Left colon (tissue), 2 donors: Measurements from ENCODE around the gene PLEKHA7. TPM values are rescaled to one million over a fixed set of nuclear protein-coding genes. Genes with fewer than 3 reads are reported as not detected.

Source experiments
- ATAC-seq: fragments of 200-7000 bp; cut with Tn5 transposase; one replicate; pipeline ENCODE4 v1.9.1; 2020; ENCODE audit warnings: mild to moderate bottlenecking, moderate library complexity
- DNase-seq, 2 donors: peaks; one replicate each; pipeline ENCODE4 v3.0.0-alpha.2; 2020
- intact Hi-C, 2 donors: fragments of 100-400 bp; cut with DNase I in 1 of 2; cut with micrococcal nuclease in 1 of 2; formaldehyde crosslinking; loops; one replicate each; pipeline versions ENCODE4 v1.11.2 to v1.14.0; 2022; cut with DNase I, micrococcal nuclease
- total RNA-seq, 2 donors: library from RNA; stranded (reverse); fragmentation: NEBNext Ultra II Directional; extraction: Animal tissue kit (Norgen Biotek cat#: 25700); gene quantifications; one replicate each; pipeline ENCODE4 v1.2.1, GENCODE V29; 2021
- donor health status: DM: no; HTN: no; CAD: no.
- donor health status: DM: yes; HTN: yes; CAD: no.

Gene PLEKHA7
- total RNA-seq, 2 donors from 2014 or later = 81.3 to 110 TPM

- no peak for ATAC-seq
- intact Hi-C loops = no loop called here
Measured at GRCh38 chr11:16841481-16841880, 172.7 kb downstream of the PLEKHA7 start.

DNA sequence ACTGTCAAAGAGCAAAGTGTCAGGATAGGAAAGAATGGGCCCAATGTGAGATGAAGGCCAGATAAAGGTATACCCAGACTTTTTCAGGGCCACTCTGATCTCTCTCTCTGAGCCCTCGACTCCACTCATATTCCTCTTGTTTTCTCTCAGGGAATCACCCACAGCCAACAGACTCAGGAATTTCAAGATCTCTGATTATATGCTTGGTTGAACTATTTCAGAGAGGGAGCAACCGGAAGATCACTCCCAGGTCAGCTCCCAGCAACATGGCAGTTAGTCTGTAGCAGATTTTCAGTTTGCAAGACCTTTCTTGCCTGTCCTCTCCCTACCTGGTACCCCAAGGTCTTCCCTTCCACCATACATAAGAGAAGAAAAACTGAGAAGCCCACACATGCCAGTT is 173.3 kb downstream of the PLEKHA7 start:
- intact Hi-C loops = no loop called here
- ATAC-seq (no peak), DNase-seq (no peak)

More at GRCh38 chr11:16841481-16841880, 172.7 kb downstream of the PLEKHA7 start:
- no peak for DNase-seq

GRCh38 chr11:16839821-16840220 is 174.4 kb downstream of the PLEKHA7 start:
- intact Hi-C loops = no loop called here
- ATAC-seq = no peak
- no peak for DNase-seq

DNA sequence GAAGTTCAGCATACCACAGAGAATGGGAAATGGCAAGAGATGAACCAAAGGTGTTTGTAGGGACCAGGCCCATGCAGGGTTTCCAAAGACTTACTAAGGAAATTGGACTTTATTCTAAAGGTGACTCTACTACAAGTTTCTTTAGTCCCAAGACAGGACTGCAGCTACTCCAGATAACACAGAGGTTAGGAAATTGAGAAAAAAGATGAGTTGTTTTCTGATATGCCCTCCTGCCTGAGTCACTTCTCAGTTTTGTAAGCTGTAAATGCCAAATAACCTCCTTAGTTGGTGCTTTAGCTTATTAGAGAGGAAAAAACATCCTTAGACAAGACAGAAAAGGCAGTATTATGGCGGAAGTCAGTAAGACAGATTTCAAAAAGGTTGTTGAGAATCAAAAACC is 179.8 kb downstream of the PLEKHA7 start:
- ATAC-seq = no peak
- no peak for DNase-seq
- intact Hi-C loops = no loop called here

- intact Hi-C loops = no loop called here
- no peak for ATAC-seq
Measured at GRCh38 chr11:16833026-16833425, 181.2 kb downstream of the PLEKHA7 start.

GRCh38 chr11:16832193-16832539 is 182.0 kb downstream of the PLEKHA7 start:
- intact Hi-C loops = no loop called here
- DNase-seq (no peak), ATAC-seq (no peak)

More at GRCh38 chr11:16833026-16833425, 181.2 kb downstream of the PLEKHA7 start:
- no peak for DNase-seq

- DNase-seq (no peak), ATAC-seq (peak; percentile 58)
- intact Hi-C loops = no loop called here
Measured at GRCh38 chr11:16831316-16832192, 182.7 kb downstream of the PLEKHA7 start.

DNA sequence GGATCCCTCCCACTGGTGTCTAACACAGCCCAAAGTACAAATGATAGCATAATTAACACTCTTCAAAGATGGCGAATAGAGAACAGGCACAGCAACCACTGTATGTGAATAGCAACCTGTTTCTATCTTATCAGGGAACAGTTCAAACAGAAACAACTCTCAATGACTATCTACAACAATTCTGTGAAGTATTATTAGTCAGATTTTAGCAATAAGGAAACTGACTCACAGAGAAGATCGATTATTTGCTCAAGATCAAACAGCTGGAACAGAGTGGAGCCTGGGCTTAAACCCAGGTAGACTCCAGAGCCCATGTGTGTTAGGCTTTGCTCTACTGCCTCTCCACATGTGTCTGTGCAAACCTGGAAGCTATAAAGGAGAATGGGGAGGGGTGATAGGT is 187.1 kb downstream of the PLEKHA7 start:
- intact Hi-C loops = loop anchor here in 1 of 2 donors (10.0 kb wide), 1 partner anchor 238 kb away; no protein-coding TSS in a partner anchor
- DNase-seq (no peak), ATAC-seq (no peak)

DNA sequence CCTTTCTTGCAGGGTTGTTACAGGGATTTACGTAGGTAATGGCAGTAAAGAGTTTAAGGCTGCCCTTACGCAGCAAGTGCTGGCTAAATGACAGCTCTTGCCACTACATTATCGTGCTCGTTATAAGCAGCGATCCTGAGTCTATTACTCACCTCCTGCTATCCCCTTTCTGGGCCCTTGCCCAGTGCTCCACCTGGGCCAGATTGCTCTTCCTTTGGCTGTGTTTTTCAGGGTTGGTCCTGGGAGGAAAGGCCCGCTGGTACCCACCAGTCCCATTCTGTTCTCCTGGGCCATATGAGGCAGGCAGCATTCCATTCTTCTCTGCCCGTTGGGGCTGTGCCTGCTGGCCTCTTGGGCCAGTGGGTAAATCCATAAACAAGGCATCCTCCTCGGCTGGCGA is 188.2 kb downstream of the PLEKHA7 start:
- ATAC-seq (no peak), DNase-seq (no peak)
- intact Hi-C loops = loop anchor here in 1 of 2 donors (10.0 kb wide), 1 partner anchor 239 kb away; no protein-coding TSS in a partner anchor

DNA sequence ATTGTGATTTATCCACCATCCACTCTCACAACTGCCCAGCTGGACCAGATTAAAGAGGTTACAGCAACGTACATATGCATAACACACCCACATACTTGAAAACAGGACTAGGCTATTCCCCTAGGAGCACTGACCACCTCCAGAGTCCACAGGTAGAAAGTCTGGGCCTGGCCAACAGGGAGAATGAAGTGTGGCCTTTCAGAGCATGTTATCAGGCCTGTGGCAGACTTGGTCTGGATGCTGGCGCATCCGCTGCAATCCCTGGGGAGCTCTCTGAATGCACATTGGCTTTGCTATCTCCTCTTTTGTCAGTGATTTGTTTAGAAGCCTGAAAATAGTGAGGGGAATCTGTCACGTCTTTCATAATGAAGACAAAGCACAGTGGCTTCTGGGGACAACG is 189.1 kb downstream of the PLEKHA7 start:
- ATAC-seq (no peak), DNase-seq (no peak)
- intact Hi-C loops = loop anchor here in 1 of 2 donors (10.0 kb wide), 1 partner anchor 240 kb away; no protein-coding TSS in a partner anchor

DNA sequence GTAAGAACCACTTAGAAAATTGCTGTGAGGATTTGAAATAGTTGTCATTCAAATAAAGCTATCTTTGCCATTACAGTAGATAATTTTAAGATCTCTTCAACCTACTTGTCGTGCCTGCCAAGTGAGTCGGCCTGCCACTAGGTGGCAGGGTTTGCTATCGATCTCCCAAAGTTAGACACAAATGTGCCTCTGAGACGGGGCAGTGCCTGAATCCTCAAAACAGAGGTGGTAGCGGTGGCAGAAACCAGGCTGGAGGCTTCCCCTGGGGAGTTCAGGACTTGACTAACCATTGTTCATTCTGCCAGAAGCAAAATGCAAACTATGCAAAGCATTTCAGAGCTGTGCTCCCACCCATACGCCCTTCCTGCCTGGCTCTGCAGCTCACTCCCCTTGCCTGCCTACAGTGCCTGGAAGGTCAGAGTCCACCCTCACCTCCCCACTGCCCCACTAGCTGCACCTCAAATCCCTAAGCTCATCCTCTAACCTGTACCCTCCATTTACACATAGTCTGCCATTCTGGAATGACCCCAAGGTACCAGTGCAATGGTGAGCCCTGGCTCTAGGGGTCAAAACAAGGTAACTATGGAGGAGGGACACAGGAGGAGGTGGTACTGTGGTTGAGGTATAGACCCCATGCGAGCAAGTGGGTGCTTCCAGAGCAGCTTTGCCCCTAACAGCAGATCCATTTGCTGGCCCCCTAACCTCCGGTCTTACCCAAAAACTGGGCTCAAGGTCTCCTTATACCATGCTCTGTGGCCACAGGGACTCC is 193.7 kb downstream of the PLEKHA7 start:
- intact Hi-C loops = loop anchor here in 1 of 2 donors (10.0 kb wide), 1 partner anchor 244 kb away; no protein-coding TSS in a partner anchor
- DNase-seq (peak; percentile 68 to 84), ATAC-seq (peak; percentile 76)

DNA sequence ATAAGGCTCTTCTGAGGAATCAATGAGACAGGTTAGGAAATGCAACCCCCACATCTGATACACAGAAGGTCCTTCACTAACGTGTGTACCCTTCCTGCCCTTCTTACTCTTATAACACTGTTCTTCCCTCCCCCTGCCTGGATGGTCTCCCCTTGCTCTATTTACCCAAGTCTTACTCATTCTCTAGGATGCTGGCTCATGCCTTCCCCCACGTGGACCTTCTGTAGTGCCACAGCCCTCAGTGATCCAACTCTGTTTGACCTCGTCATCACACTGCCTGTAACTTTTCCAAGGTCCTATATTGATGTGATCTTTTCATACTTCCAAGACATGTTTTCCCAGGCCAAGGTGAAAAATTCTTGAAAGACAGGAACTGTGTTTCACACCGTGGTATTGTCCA is 195.9 kb downstream of the PLEKHA7 start:
- DNase-seq = no peak
- intact Hi-C loops = no loop called here
- ATAC-seq = no peak

DNA sequence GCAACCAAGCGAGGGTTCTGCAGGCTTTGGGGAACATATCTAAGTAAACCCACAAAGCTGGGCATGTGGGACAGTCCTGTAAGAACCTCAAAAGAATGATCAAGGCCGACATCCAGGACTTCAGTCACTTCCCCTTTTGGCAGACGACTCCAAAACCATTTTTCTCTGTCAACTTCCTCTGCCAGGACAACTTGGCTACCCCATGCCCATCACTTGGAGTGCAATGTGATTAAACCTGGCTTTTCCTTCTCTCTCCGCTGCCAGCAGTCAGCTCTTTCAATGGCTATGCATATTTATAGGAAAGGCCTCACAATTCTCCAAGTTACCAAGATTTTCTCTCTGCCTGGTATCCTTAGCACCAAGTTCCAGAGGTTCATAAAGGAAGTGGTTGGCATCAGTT is 196.9 kb downstream of the PLEKHA7 start:
- no peak for DNase-seq
- intact Hi-C loops = no loop called here
- no peak for ATAC-seq

- no peak for ATAC-seq
- intact Hi-C loops = no loop called here
- no peak for DNase-seq
Measured at GRCh38 chr11:16816358-16817270, 197.6 kb downstream of the PLEKHA7 start.

DNA sequence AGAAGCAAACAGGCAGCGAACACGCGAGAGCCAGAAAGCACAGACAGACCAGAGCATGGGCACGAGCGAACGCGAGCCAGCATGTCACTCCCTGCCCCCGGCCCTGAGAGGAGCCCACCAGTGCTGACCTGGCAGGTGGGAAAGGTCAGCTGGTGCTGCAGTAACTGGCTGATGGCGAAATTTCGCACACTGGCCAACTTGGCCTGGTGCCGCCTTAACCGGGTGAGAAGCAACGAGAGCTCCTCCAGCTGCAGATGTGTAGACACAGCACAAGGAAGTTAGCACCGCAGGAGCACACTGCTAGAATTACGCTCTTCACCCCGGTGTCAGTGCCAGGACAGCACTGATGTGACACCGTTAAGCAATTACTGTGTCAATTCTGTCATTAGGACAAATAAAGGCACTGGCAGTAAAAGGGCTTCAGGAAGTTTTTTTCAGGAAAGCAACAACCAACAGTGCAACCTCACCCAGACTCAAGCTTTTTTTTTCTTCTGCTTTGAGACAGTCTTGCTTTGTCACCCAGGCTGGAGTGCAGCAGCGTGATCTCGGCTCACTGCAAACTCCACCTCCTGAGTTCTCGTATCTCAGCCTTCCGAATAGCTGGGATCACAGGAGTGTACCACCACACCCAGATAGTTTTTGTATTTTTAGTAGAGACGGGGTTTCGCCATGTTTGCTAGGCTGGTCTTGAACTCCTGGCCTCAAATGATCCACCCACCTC is 199.0 kb downstream of the PLEKHA7 start:
- intact Hi-C loops = no loop called here
- ATAC-seq (peak; percentile 70), DNase-seq (peak; percentile 54 to 57)

DNA sequence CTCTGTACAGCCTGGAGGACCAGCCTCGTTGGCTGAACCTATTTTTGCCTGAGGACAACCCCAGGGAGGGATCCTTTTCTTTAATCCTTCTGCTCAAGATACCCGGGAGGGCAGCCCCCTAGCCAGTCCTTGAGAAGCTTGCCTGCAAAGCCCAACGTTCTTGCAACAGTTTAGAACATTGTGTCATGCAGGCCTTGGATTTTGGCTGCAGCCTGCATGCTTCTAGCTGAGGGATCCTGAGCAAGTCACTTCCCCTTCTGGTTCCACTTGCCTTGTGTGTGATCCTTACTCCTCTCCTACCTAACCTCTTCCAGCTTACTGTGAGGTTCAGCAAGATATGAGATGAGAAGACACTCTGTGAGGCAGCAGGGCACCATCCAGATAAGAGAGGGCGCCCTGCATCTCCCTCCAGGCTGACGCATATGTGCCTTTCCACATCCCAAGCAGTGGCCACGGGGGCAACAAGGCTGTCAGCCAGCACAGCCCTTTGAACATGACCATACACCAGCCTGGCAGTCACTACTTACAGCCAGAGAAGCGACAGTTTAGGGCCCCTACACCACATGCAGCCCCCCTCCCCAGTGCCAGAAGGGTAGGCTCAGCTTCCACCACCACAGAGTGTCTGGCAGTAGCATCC is 199.7 kb downstream of the PLEKHA7 start:
- intact Hi-C loops = no loop called here
- ATAC-seq (no peak), DNase-seq (no peak)

DNA sequence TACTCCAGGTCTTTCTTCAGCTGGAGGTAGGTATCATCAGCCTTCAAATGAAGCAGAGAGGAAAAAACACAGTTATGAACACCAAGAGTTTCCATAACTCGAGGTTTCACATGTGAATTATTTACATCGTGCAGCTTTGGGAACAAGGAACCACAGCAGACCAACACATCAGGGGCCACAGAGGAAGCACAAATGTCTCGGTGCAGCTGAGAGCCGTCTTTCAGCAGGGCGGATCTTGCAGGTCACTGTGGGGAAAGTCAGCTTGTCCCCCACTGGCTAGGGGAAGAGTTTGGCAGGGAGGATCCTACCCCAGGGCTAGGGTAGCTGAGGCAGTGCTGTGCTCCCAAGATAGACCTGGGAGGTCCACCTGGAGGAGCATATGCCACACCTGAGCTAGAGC is 201.1 kb downstream of the PLEKHA7 start:
- ATAC-seq (no peak), DNase-seq (no peak)
- intact Hi-C loops = no loop called here

GRCh38 chr11:16812274-16812673 is 201.9 kb downstream of the PLEKHA7 start:
- intact Hi-C loops = no loop called here
- DNase-seq = no peak
- ATAC-seq = no peak
